C4-2B (cell line): ENCODE measurements around the gene NUP214.

Source experiments
- H3K27ac ChIP-seq: fragments of 450-650 bp; 2 replicates; pipeline ENCODE4 v1.5.1; 2017
- ZFX ChIP-seq: fragments of 450-650 bp; IDR thresholded peaks from 2 replicates; pipeline ENCODE4 v1.6.1; 2017
- TF ChIP-seq, protein P1 (sequence below): fragments of 450-650 bp; conservative IDR thresholded peaks from 2 replicates; pipeline ENCODE4 v1.5.1; 2017; ENCODE audit warnings: mild to moderate bottlenecking

NUP214 gene

DNA sequence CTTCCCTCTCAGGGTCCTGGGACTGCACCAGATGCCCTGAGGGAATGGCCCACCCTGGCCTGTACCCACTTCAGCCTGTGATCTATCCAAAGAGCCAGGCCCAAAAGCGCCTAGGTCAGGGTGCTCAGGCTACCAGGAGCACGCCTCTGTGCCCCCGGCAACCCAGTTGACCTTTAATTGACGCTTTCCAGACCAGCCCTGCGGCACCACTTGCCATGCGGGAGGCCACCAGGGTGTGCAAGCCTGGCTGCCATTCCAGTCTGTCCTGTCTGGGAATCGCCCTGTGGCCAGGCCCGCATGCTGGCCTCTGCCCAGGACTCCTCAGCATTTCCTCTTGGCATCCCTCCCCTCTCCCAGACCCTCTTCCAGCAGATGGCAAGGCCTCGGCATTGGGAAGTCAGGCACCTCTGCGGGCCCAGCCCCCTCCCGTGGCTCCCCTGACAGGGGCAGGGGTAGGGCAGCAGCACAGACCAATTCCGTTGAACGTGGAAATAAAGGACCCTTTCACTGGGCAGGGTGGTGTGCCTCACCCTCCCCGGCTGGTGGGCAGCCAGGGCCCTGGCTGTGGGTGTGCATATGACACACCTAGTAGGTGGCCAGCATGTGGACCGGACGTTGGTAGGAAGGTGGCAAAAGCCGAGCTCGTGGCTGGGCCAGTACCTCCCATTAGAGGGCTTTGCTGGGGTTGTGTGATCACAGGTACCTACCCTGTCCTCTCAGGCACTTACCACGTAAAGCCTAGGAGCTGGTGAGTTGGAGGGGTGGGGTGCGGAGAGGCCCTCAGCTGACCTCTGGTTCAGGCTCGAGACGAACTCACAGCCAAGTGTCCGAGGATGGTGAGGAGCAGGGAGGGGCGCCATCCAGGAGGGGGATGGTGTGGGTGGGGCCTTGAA, 32.6 kb upstream of the NUP214 start:
- TF ChIP-seq, protein P1, sequence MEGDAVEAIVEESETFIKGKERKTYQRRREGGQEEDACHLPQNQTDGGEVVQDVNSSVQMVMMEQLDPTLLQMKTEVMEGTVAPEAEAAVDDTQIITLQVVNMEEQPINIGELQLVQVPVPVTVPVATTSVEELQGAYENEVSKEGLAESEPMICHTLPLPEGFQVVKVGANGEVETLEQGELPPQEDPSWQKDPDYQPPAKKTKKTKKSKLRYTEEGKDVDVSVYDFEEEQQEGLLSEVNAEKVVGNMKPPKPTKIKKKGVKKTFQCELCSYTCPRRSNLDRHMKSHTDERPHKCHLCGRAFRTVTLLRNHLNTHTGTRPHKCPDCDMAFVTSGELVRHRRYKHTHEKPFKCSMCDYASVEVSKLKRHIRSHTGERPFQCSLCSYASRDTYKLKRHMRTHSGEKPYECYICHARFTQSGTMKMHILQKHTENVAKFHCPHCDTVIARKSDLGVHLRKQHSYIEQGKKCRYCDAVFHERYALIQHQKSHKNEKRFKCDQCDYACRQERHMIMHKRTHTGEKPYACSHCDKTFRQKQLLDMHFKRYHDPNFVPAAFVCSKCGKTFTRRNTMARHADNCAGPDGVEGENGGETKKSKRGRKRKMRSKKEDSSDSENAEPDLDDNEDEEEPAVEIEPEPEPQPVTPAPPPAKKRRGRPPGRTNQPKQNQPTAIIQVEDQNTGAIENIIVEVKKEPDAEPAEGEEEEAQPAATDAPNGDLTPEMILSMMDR = no peak
- TF ChIP-seq ZFX = peak; percentile 24; the same call in 1 of the 2 replicates
- H3K27ac ChIP-seq = peak overlapping the region; percentile 49

DNA sequence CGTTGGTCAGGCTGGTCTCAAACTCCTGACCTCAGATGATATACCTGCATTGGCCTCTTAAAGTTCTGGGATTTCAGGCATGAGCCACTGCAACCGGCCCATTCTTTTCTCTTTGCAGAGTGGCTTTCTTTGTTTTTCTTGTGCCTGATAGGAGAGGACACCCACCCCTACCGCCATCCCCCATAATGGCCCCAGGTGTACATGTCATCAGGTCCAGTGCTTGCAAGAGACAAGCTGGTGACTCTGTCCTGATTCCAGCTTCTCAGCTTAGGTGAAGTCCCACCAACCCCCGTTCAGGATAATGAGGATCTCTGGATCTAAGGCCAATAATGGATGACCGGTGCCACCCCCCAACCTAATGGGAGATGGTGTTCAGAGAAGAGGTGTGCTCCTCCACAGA, 31.4 kb upstream of the NUP214 start:
- TF ChIP-seq, protein P1 = no peak
- TF ChIP-seq ZFX = no peak
- H3K27ac ChIP-seq = no peak overlapping the region

DNA sequence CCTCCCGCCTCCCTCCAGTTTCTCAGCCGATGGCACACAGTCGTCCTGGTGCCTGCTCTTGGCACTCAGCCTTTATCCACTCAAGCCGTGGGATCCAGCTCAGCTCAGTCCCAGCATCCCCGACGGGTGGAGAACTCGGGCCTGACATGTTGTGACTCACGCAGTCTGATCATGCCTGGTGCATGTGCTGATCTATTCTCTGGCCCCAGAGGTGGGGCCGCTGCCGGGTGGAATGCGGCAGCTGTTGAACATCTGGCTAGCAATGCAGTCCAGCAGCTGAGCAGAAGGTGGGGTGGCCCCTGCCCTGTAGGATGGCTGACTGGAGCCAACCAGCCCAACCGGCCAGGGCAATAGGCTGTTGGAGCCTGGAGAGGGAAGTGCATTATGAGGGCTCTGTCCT, 30.8 kb upstream of the NUP214 start:
- no peak overlapping the region for H3K27ac ChIP-seq
- no peak for TF ChIP-seq ZFX
- TF ChIP-seq, protein P1 = no peak

DNA sequence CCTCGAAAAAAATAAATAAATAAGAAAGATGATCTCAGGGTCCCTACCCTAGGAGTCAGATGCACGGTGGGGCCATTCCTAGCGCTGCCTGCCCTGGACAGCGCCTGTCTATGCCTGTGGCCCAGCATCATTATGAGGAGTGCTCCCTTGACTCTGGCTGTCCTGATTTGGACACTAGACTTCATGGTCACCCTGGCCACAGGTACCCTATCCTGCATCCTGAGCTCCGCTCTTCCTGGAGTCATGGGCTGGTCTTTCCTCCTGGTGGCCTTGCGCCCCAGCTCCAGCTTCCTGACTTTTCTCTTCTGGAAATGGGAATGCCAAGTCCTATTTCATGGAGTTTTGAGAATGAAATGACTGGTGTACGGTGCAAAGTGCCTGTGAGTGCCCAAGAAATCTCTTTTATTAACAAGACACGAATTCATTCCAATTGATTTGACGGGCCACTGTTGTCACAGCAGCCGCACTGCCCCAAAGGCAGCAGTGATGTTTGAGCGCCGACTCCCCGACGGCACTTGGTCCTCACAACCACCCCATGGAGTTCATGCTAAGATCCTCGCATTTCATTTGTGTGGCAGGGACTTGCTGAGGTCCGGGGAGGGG, 29.6 kb upstream of the NUP214 start:
- H3K27ac ChIP-seq = peak overlapping the region; percentile 82; the same call in 1 of the 2 replicates
- TF ChIP-seq, protein P1 = no peak
- no peak for TF ChIP-seq ZFX

DNA sequence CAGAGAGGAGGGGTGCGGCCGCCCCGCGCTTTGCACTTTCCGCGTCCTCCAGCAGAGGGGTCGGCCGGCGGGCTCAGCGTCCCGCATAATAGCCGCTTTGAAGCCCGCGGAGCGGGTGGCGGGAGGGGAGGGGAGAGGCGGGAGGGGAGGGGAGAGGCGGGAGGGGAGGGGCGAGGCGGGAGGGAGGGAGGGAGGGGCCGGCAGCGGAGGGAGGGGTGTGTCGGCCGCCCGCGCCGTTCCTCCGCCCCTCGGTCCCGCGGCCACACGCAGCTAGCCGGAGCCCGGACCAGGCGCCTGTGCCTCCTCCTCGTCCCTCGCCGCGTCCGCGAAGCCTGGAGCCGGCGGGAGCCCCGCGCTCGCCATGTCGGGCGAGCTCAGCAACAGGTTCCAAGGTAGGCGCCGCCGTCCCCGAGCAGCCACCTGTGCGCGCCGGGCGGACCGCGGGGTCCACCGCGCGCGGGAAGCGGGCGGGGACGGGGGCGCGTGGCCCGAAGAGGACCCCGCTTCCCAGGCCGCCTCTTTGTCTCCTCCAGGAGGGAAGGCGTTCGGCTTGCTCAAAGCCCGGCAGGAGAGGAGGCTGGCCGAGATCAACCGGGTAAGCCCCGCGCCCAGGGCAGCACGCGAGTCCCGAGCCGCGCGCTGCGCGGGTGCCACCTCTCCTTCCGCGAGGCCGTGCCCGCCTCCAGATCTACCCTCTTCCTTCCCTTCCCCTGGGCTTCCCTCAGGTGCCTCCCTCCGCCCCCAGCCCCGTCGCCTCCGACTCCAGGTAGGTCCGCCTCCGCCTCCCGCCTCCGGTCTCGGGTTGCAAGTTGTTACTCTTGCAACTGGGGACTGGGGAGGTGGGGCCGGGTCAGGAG, 28.9 kb upstream of the NUP214 start, which contains the start of gene AIF1L:
TSS of gene AIF1L (plus strand) at position 263 of the 857 bp plus-strand sequence. CDS start at position 362, 99 bp downstream.
- no peak for TF ChIP-seq ZFX
- TF ChIP-seq, protein P1 = no peak

DNA sequence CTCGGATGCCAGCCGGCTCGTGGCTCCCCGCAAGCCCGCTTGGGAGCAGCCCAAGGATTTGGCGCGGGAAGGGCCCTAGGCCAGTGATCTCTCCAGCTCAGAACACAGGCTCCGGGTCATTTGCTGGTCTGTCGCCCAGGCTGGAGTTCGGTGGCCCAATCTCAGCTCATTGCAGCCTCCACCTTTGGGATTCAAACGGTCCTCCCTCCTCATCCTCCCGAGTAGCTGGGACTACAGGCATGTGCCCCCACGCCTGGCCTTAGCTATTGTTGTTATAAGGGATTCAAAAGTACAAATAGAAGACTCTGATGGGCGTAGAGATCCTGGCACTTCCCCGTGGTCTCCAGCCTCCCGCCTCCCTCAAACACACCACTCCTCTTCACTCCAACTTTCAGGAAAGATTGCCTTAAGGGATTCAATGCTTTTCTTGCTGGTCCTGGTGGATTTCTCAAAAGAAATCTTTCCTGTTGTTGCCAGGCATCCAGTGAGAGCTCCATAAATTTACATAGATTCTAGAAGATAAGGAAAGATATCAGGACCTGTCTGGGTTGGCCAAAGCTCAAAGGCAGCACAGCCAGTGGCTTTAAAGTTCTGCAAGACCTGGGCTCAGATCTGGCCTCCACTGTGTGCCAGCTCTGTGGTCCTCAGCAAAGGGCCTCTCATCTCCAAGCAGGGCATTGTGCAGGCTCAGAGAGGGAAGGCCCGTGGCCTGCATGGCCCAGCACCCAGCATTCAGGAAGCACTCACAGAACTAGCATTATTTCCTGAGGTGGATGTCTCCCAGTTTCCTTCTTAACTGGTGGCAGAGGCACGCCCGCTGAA, 28.0 kb upstream of the NUP214 start:
- TF ChIP-seq, protein P1 = no peak
- TF ChIP-seq ZFX = no peak
- peak overlapping the region; percentile 82 for H3K27ac ChIP-seq

More for the DNA sequence above, 28.9 kb upstream of the NUP214 start, which contains the start of gene AIF1L:
- peak within 1 kb of the TSS; percentile 82 for H3K27ac ChIP-seq
